ENCODE data around the gene SGTA. TPM values are rescaled to one million over a fixed set of nuclear protein-coding genes. Genes with fewer than 3 reads are reported as not detected.

The SGTA gene
- total and polyA plus RNA-seq, 2 of the 13 experiments (the other 11 are each of a cell fraction or from before 2014, with no cell fraction given) = 43.9 to 47.4 TPM

DNA sequence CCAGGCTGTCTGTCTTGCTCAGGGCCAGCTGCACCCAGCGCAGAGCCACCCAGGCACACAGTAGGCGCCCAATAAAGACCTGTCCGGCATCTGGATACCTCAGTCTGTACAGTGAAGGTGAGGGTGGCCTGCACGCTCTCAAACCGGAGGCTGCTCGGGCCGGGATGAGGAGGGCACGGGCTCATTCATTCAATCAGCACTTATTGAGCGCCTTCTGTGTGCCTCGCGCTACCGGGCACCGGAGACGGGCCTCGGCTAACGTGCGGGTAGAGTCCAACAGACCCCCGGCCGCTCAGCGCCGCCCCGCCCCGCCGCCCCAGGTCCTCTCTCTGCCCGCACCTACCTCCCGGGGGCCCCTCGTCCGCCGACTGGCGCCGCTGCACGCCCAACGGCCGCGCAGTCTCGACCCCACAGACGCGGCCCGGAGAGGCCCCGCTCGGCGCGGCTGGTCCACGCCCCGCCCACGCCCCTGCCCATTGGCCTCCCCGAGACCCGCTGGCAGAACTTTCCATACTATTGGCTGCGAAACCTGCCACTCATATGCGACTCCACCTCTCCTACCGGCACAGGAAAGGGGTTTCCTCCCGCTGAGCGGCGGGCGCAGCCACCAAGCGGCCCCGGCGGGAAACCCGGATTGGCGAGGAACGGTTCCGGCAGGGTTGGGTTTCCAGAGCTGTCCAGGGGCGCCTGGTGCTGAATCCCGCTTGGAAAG is 43.3 kb downstream of the SGTA start, which contains the start of gene SLC39A3 (continued):
- TF ChIP-seq, protein P1, sequence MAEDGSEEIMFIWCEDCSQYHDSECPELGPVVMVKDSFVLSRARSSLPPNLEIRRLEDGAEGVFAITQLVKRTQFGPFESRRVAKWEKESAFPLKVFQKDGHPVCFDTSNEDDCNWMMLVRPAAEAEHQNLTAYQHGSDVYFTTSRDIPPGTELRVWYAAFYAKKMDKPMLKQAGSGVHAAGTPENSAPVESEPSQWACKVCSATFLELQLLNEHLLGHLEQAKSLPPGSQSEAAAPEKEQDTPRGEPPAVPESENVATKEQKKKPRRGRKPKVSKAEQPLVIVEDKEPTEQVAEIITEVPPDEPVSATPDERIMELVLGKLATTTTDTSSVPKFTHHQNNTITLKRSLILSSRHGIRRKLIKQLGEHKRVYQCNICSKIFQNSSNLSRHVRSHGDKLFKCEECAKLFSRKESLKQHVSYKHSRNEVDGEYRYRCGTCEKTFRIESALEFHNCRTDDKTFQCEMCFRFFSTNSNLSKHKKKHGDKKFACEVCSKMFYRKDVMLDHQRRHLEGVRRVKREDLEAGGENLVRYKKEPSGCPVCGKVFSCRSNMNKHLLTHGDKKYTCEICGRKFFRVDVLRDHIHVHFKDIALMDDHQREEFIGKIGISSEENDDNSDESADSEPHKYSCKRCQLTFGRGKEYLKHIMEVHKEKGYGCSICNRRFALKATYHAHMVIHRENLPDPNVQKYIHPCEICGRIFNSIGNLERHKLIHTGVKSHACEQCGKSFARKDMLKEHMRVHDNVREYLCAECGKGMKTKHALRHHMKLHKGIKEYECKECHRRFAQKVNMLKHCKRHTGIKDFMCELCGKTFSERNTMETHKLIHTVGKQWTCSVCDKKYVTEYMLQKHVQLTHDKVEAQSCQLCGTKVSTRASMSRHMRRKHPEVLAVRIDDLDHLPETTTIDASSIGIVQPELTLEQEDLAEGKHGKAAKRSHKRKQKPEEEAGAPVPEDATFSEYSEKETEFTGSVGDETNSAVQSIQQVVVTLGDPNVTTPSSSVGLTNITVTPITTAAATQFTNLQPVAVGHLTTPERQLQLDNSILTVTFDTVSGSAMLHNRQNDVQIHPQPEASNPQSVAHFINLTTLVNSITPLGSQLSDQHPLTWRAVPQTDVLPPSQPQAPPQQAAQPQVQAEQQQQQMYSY (CRISPR knock-in tag; IDR thresholded peaks at IDR 0.05) = peak; percentile 58; the same call in 1 of the 2 replicates
- TF ChIP-seq, protein P2, sequence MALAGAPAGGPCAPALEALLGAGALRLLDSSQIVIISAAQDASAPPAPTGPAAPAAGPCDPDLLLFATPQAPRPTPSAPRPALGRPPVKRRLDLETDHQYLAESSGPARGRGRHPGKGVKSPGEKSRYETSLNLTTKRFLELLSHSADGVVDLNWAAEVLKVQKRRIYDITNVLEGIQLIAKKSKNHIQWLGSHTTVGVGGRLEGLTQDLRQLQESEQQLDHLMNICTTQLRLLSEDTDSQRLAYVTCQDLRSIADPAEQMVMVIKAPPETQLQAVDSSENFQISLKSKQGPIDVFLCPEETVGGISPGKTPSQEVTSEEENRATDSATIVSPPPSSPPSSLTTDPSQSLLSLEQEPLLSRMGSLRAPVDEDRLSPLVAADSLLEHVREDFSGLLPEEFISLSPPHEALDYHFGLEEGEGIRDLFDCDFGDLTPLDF (CRISPR knock-in tag; IDR thresholded peaks at IDR 0.05) = peak; percentile 73; the same call in 1 of the 2 replicates
- peak; percentile 93 for TF ChIP-seq KDM5B (CRISPR knock-in tag; IDR thresholded peaks at IDR 0.05; ENCODE audit: borderline replicate concordance)
- TF ChIP-seq, protein P3, sequence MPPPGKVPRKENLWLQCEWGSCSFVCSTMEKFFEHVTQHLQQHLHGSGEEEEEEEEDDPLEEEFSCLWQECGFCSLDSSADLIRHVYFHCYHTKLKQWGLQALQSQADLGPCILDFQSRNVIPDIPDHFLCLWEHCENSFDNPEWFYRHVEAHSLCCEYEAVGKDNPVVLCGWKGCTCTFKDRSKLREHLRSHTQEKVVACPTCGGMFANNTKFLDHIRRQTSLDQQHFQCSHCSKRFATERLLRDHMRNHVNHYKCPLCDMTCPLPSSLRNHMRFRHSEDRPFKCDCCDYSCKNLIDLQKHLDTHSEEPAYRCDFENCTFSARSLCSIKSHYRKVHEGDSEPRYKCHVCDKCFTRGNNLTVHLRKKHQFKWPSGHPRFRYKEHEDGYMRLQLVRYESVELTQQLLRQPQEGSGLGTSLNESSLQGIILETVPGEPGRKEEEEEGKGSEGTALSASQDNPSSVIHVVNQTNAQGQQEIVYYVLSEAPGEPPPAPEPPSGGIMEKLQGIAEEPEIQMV (CRISPR knock-in tag; IDR thresholded peaks at IDR 0.05; ENCODE audit: low read depth) = peak; percentile 87
- TF ChIP-seq, protein P4, sequence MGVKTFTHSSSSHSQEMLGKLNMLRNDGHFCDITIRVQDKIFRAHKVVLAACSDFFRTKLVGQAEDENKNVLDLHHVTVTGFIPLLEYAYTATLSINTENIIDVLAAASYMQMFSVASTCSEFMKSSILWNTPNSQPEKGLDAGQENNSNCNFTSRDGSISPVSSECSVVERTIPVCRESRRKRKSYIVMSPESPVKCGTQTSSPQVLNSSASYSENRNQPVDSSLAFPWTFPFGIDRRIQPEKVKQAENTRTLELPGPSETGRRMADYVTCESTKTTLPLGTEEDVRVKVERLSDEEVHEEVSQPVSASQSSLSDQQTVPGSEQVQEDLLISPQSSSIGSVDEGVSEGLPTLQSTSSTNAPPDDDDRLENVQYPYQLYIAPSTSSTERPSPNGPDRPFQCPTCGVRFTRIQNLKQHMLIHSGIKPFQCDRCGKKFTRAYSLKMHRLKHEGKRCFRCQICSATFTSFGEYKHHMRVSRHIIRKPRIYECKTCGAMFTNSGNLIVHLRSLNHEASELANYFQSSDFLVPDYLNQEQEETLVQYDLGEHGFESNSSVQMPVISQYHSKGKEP (CRISPR knock-in tag; IDR thresholded peaks at IDR 0.05) = peak; percentile 98
- no peak for TF ChIP-seq SRSF4 (IDR thresholded peaks at IDR 0.05; ENCODE audit: low read depth, low read length, poor library complexity, severe bottlenecking)
- TF ChIP-seq, protein P5, sequence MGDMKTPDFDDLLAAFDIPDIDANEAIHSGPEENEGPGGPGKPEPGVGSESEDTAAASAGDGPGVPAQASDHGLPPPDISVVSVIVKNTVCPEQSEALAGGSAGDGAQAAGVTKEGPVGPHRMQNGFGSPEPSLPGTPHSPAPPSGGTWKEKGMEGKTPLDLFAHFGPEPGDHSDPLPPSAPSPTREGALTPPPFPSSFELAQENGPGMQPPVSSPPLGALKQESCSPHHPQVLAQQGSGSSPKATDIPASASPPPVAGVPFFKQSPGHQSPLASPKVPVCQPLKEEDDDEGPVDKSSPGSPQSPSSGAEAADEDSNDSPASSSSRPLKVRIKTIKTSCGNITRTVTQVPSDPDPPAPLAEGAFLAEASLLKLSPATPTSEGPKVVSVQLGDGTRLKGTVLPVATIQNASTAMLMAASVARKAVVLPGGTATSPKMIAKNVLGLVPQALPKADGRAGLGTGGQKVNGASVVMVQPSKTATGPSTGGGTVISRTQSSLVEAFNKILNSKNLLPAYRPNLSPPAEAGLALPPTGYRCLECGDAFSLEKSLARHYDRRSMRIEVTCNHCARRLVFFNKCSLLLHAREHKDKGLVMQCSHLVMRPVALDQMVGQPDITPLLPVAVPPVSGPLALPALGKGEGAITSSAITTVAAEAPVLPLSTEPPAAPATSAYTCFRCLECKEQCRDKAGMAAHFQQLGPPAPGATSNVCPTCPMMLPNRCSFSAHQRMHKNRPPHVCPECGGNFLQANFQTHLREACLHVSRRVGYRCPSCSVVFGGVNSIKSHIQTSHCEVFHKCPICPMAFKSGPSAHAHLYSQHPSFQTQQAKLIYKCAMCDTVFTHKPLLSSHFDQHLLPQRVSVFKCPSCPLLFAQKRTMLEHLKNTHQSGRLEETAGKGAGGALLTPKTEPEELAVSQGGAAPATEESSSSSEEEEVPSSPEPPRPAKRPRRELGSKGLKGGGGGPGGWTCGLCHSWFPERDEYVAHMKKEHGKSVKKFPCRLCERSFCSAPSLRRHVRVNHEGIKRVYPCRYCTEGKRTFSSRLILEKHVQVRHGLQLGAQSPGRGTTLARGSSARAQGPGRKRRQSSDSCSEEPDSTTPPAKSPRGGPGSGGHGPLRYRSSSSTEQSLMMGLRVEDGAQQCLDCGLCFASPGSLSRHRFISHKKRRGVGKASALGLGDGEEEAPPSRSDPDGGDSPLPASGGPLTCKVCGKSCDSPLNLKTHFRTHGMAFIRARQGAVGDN (CRISPR knock-in tag; IDR thresholded peaks at IDR 0.05) = peak; percentile 82
- peak; percentile 78; the same call in 1 of the 2 replicates for TF ChIP-seq JUNB (CRISPR knock-in tag; IDR thresholded peaks at IDR 0.05; ENCODE audit: borderline replicate concordance)
- TF ChIP-seq ZSCAN9 (CRISPR knock-in tag; IDR thresholded peaks at IDR 0.05; ENCODE audit: borderline replicate concordance) = peak; percentile 100
- TF ChIP-seq ZNF430 (CRISPR knock-in tag; IDR thresholded peaks at IDR 0.05) = peak; percentile 98
- TF ChIP-seq, protein P6, sequence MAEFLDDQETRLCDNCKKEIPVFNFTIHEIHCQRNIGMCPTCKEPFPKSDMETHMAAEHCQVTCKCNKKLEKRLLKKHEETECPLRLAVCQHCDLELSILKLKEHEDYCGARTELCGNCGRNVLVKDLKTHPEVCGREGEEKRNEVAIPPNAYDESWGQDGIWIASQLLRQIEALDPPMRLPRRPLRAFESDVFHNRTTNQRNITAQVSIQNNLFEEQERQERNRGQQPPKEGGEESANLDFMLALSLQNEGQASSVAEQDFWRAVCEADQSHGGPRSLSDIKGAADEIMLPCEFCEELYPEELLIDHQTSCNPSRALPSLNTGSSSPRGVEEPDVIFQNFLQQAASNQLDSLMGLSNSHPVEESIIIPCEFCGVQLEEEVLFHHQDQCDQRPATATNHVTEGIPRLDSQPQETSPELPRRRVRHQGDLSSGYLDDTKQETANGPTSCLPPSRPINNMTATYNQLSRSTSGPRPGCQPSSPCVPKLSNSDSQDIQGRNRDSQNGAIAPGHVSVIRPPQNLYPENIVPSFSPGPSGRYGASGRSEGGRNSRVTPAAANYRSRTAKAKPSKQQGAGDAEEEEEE (CRISPR knock-in tag; IDR thresholded peaks at IDR 0.05; ENCODE audit: borderline replicate concordance) = peak; percentile 54; the same call in 1 of the 2 replicates

Measured in HepG2 (cell line).